Mammary epithelial cell (primary cell): Measurements from ENCODE around the gene SV2B.

Experiments
- EZH2 ChIP-seq: IDR thresholded peaks from 2 replicates; pipeline ENCODE4 v1.6.1; 2012; ENCODE audit warnings: low read length, inconsistent platforms, borderline replicate concordance
- TF ChIP-seq, protein P1 (sequence below), 2 donors: IDR thresholded peaks in 1 of 2; conservative IDR thresholded peaks in 1 of 2; 2 replicates each; pipeline ENCODE4 v1.5.1; 2011 to 2012; ENCODE audit warnings: inconsistent platforms in 2 of 2, low read length in 2 of 2, mild to moderate bottlenecking in 2 of 2, control low read depth in 1 of 2, low read depth in 1 of 2; ENCODE audit not compliant: insufficient read depth in 1 of 2; ENCODE audit errors: extremely low read depth in 1 of 2

GRCh38 chr15:91304210-91304609 is 204.2 kb downstream of the SV2B start:
- TF ChIP-seq, protein P1, sequence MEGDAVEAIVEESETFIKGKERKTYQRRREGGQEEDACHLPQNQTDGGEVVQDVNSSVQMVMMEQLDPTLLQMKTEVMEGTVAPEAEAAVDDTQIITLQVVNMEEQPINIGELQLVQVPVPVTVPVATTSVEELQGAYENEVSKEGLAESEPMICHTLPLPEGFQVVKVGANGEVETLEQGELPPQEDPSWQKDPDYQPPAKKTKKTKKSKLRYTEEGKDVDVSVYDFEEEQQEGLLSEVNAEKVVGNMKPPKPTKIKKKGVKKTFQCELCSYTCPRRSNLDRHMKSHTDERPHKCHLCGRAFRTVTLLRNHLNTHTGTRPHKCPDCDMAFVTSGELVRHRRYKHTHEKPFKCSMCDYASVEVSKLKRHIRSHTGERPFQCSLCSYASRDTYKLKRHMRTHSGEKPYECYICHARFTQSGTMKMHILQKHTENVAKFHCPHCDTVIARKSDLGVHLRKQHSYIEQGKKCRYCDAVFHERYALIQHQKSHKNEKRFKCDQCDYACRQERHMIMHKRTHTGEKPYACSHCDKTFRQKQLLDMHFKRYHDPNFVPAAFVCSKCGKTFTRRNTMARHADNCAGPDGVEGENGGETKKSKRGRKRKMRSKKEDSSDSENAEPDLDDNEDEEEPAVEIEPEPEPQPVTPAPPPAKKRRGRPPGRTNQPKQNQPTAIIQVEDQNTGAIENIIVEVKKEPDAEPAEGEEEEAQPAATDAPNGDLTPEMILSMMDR (conservative IDR thresholded peaks at IDR 0.05 in 1 of 2, IDR thresholded peaks at IDR 0.05 in 1 of 2; ENCODE audit: extremely low read depth in 1 of 2, insufficient read depth in 1 of 2, low read depth in 1 of 2, low read length in 2 of 2), result no peak
- TF ChIP-seq EZH2, result no peak
